Fibroblast of lung (primary cell): Measurements from ENCODE around the gene FRMD4A.

Experiments used
- EZH2 ChIP-seq: IDR thresholded peaks from 2 replicates; pipeline ENCODE4 v1.5.1; 2012; ENCODE audit warnings: low read length, control low read depth, mild to moderate bottlenecking; ENCODE audit errors: missing control alignments
- TF ChIP-seq, protein P1 (sequence below), 2 donors: IDR thresholded peaks in 1 of 2; conservative IDR thresholded peaks in 1 of 2; 1 replicate in 1 of 2; 2 replicates in 1 of 2; pipeline ENCODE4 v1.5.1; 2011 to 2012; ENCODE audit warnings: low read length in 2 of 2, control low read depth in 1 of 2, inconsistent platforms in 1 of 2, low read depth in 1 of 2, mild to moderate bottlenecking in 1 of 2

DNA sequence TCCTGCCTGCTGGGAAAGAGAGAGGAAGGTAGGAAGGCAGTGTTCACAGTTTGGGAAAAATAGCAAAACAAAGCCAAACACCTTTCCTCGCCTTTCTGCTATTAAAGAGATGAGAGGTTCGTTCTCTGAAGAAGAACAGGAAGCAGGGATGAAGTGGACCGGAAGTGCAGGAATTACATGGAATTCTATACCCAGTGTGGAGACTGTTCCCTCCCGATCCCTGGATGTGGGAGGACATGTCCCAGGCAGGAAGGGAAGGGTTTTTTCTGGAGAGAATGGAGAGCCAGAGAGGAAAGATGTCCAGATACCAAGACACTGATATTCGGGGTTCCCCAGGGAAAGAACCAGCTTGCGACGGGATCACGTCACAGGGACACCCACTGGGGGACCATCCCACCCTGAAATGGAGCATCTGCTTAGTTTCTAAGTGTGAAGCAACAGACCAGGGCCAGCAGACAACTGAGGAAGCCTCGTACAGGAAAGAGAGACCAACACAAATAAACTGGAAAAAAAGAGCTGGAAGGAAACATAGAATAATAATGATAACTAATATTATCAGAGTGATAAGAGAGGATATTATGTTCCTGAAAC is 556.3 kb downstream of the FRMD4A start:
- TF ChIP-seq, protein P1, sequence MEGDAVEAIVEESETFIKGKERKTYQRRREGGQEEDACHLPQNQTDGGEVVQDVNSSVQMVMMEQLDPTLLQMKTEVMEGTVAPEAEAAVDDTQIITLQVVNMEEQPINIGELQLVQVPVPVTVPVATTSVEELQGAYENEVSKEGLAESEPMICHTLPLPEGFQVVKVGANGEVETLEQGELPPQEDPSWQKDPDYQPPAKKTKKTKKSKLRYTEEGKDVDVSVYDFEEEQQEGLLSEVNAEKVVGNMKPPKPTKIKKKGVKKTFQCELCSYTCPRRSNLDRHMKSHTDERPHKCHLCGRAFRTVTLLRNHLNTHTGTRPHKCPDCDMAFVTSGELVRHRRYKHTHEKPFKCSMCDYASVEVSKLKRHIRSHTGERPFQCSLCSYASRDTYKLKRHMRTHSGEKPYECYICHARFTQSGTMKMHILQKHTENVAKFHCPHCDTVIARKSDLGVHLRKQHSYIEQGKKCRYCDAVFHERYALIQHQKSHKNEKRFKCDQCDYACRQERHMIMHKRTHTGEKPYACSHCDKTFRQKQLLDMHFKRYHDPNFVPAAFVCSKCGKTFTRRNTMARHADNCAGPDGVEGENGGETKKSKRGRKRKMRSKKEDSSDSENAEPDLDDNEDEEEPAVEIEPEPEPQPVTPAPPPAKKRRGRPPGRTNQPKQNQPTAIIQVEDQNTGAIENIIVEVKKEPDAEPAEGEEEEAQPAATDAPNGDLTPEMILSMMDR (conservative IDR thresholded peaks at IDR 0.05 in 1 of 2, IDR thresholded peaks at IDR 0.05 in 1 of 2; ENCODE audit: low read depth in 1 of 2, low read length in 2 of 2) = no peak
- no peak for TF ChIP-seq EZH2
